GM12872 (cell line): ENCODE measurements around the gene JARID2.

Experiments used
- CTCF ChIP-seq: IDR thresholded peaks from 3 replicates; pipeline ENCODE4 v1.5.1; 2011; ENCODE audit warnings: low read depth, mild to moderate bottlenecking, low read length, moderate library complexity; ENCODE audit not compliant: insufficient read depth

JARID2 gene

GRCh38 chr6:15507746-15508145 is 261.9 kb downstream of the JARID2 start:
- no peak for TF ChIP-seq CTCF

GRCh38 chr6:15508441-15508871 is 262.6 kb downstream of the JARID2 start:
- TF ChIP-seq CTCF, result no peak

GRCh38 chr6:15508931-15509330 is 263.1 kb downstream of the JARID2 start:
- TF ChIP-seq CTCF, result no peak

GRCh38 chr6:15509335-15509933 is 263.6 kb downstream of the JARID2 start:
- no peak for TF ChIP-seq CTCF

- no peak for TF ChIP-seq CTCF
Measured at GRCh38 chr6:15510121-15510520, 264.3 kb downstream of the JARID2 start.

GRCh38 chr6:15510536-15511247 is 264.8 kb downstream of the JARID2 start:
- no peak for TF ChIP-seq CTCF

GRCh38 chr6:15511248-15512125 is 265.6 kb downstream of the JARID2 start:
- TF ChIP-seq CTCF, result no peak
